B cell (primary cell): ENCODE results near the gene PINK1.

Source experiments
- CTCF ChIP-seq: fragments of 200-600 bp; IDR thresholded peaks from one replicate; pipeline ENCODE4 v1.8.0; 2022; ENCODE audit warnings: antibody characterized with exemption, mild to moderate bottlenecking
- EZH2 ChIP-seq: IDR thresholded peaks from 2 replicates; pipeline ENCODE4 v1.6.1; 2012; ENCODE audit warnings: borderline replicate concordance, low read depth, mild to moderate bottlenecking, moderate library complexity, low read length; ENCODE audit not compliant: insufficient read depth, poor library complexity, severe bottlenecking

- TF ChIP-seq CTCF: no peak
- TF ChIP-seq EZH2: no peak
Measured at GRCh38 chr1:20619999-20620398, 13.3 kb upstream of the PINK1 start.
